Neural cell (in vitro differentiated cells): ENCODE data around the gene NECAB3.

Experiments used
- CTCF ChIP-seq: fragments of 450-650 bp; IDR thresholded peaks from 2 replicates; pipeline ENCODE4 v1.5.1; 2014; ENCODE audit warnings: antibody characterized with exemption, mild to moderate bottlenecking, moderate library complexity; ENCODE audit not compliant: poor library complexity, severe bottlenecking
- POLR2AphosphoS5 ChIP-seq: IDR thresholded peaks from 2 replicates; pipeline ENCODE4 v1.6.1; 2012

GRCh38 chr20:33659341-33660034 lies 14.7 kb downstream of the NECAB3 start:
- TF ChIP-seq POLR2AphosphoS5 = no peak
- no peak for TF ChIP-seq CTCF
